GM10266 (cell line): Measurements from ENCODE around the gene WDR74.
A peak's percentile ranks its signal among the peaks of the same experiment; 100 is the strongest.

ENCODE experiments used
- DNase-seq: peaks from one replicate; pipeline ENCODE4 v3.0.0; 2012; ENCODE audit errors: extremely low spot score
- CTCF ChIP-seq: IDR thresholded peaks from 2 replicates; pipeline ENCODE4 v1.5.1; 2012; ENCODE audit warnings: mild to moderate bottlenecking, low read depth; ENCODE audit not compliant: control insufficient read depth, insufficient read depth; ENCODE audit errors: missing control alignments

The WDR74 gene

GRCh38 chr11:62805961-62806441 lies 33.4 kb downstream of the WDR74 start:
- no peak for DNase-seq
- TF ChIP-seq CTCF = no peak

GRCh38 chr11:62805076-62805892 lies 34.1 kb downstream of the WDR74 start, which contains the start of gene NXF1:
Gene NXF1 (minus strand): TSS chr11:62805440. CDS start chr11:62805356, 84 bp downstream.
- DNase-seq = peak; percentile 99
- TF ChIP-seq CTCF = peak; percentile 10

GRCh38 chr11:62804310-62805075 lies 34.9 kb downstream of the WDR74 start:
- no peak for TF ChIP-seq CTCF
- peak; percentile 54 for DNase-seq

- no peak for TF ChIP-seq CTCF
- no peak for DNase-seq
These were observed 38.3 kb downstream of the WDR74 start for GRCh38 chr11:62801071-62801470.

GRCh38 chr11:62799486-62799885 lies 39.9 kb downstream of the WDR74 start:
- TF ChIP-seq CTCF = no peak
- no peak for DNase-seq

GRCh38 chr11:62796281-62796680 lies 43.1 kb downstream of the WDR74 start:
- no peak for DNase-seq
- no peak for TF ChIP-seq CTCF
